ENCODE data around the gene PCDH9.

PCDH9 gene

DNA sequence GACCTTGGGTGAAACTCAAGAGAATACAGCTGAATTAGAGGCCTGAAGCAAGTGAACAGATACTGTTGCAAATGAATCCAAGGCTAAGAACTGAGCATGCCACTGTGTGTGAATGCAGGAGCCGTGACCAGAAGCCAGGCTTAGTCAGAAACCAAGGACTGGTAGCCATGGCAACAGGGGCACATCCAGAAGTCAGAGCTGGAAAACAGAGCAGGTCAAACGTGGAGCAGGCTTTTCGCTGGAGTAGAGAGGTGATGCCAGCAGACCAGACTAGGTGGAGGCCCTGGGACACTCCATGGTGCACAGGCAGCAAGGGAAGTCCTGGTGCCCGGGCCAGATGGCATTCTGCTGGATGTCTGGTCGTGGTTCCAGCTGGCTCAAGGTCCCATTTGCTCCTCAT, 564.1 kb downstream of the PCDH9 start:
- H4K20me1 ChIP-seq (ENCODE audit: insufficient read depth): no peaks in the 10 kb centered on the region
- H3K27me3 ChIP-seq (ENCODE audit: insufficient read depth, low read depth): no peaks in the 10 kb centered on the region
- no peaks in the 10 kb centered on the region for H3K4me1 ChIP-seq (ENCODE audit: low read depth, poor library complexity, severe bottlenecking)
- no peaks in the 10 kb centered on the region for H3K36me3 ChIP-seq (ENCODE audit: insufficient read depth)
- H3K4me2 ChIP-seq: no peak overlapping the region
- no peak for TF ChIP-seq CTCF (conservative IDR thresholded peaks at IDR 0.05; ENCODE audit: low read depth, low read length)
- H3K9ac ChIP-seq: no peak overlapping the region
- H3K4me3 ChIP-seq (IDR thresholded peaks at IDR 0.05; ENCODE audit: insufficient read depth, low read depth, low read length): no peak overlapping the region
- no peak overlapping the region for H2AFZ ChIP-seq (ENCODE audit: low read depth)
- H3K27ac ChIP-seq: no peak overlapping the region
- H3K79me2 ChIP-seq (ENCODE audit: insufficient read depth, low read depth): no peaks in the 10 kb centered on the region

DNA sequence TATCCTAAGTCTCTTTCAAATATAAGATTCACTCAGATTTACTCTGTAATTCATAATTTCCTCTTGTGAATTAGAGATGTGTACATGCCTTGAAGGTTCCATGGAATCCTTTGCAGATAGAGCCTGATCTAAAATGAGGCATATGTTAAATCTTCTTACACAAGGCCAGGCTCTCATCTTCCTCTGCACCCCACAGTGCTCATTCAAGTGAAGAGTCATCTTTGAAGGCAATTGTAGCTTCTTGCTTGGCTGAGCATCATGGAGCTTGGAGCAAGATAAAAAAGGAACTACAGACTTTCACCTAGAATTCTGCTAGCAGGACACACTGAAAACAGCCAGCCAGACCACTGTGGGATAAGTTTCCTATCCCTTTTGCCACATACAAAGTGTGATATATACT, 566.4 kb downstream of the PCDH9 start:
- Histone ChIP-seq H3K27me3 (ENCODE audit: insufficient read depth, low read depth) (no peaks in the 10 kb centered on the region), H3K27ac (no peak overlapping the region), H3K4me1 (ENCODE audit: low read depth, poor library complexity, severe bottlenecking) (no peaks in the 10 kb centered on the region), H3K9ac (no peak overlapping the region), H3K4me3 (IDR thresholded peaks at IDR 0.05; ENCODE audit: insufficient read depth, low read depth, low read length) (no peak overlapping the region), H2AFZ (ENCODE audit: low read depth) (no peak overlapping the region), H3K4me2 (no peak overlapping the region), H3K36me3 (ENCODE audit: insufficient read depth) (no peaks in the 10 kb centered on the region), H3K79me2 (ENCODE audit: insufficient read depth, low read depth) (no peaks in the 10 kb centered on the region), H4K20me1 (ENCODE audit: insufficient read depth) (no peaks in the 10 kb centered on the region)
- no peak for TF ChIP-seq CTCF (conservative IDR thresholded peaks at IDR 0.05; ENCODE audit: low read depth, low read length)

DNA sequence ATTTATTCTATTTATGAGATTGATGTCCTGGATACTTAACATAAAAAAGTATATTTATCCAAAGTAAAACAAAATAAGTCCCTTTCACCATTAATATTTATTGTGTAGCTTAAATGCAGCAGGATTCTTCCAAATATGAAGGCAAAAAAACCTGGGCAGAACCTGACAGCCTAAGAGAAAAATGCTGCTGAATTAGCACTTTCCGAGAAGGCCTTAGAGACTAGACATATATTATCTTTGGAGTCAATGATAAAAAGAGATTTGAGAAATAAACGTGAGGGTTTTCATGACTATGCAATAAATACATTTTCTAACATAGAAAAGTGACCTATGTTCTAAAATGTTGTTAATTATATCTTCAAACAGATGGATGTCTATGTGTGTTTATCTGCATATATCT, 566.9 kb downstream of the PCDH9 start:
- Histone ChIP-seq H3K36me3 (ENCODE audit: insufficient read depth) (no peaks in the 10 kb centered on the region), H3K27me3 (ENCODE audit: insufficient read depth, low read depth) (no peaks in the 10 kb centered on the region), H2AFZ (ENCODE audit: low read depth) (no peak overlapping the region), H3K4me1 (ENCODE audit: low read depth, poor library complexity, severe bottlenecking) (no peaks in the 10 kb centered on the region), H3K27ac (no peak overlapping the region), H3K4me2 (no peak overlapping the region), H3K4me3 (IDR thresholded peaks at IDR 0.05; ENCODE audit: insufficient read depth, low read depth, low read length) (no peak overlapping the region), H3K79me2 (ENCODE audit: insufficient read depth, low read depth) (no peaks in the 10 kb centered on the region), H3K9ac (no peak overlapping the region), H4K20me1 (ENCODE audit: insufficient read depth) (no peaks in the 10 kb centered on the region)
- TF ChIP-seq CTCF (conservative IDR thresholded peaks at IDR 0.05; ENCODE audit: low read depth, low read length): no peak

GRCh38 chr13:66661336-66661735, 568.8 kb downstream of the PCDH9 start:
- no peak overlapping the region for H3K4me3 ChIP-seq (IDR thresholded peaks at IDR 0.05; ENCODE audit: insufficient read depth, low read depth, low read length)
- H3K27me3 ChIP-seq (ENCODE audit: insufficient read depth, low read depth): no peaks in the 10 kb centered on the region
- no peak overlapping the region for H3K4me2 ChIP-seq
- H4K20me1 ChIP-seq (ENCODE audit: insufficient read depth): no peaks in the 10 kb centered on the region
- no peaks in the 10 kb centered on the region for H3K79me2 ChIP-seq (ENCODE audit: insufficient read depth, low read depth)
- H3K36me3 ChIP-seq (ENCODE audit: insufficient read depth): no peaks in the 10 kb centered on the region
- no peak overlapping the region for H3K27ac ChIP-seq
- H3K9ac ChIP-seq: no peak overlapping the region
- H2AFZ ChIP-seq (ENCODE audit: low read depth): no peak overlapping the region
- no peak for TF ChIP-seq CTCF (conservative IDR thresholded peaks at IDR 0.05; ENCODE audit: low read depth, low read length)
- no peaks in the 10 kb centered on the region for H3K4me1 ChIP-seq (ENCODE audit: low read depth, poor library complexity, severe bottlenecking)

GRCh38 chr13:66660468-66660813, 569.7 kb downstream of the PCDH9 start:
- H3K36me3 ChIP-seq (ENCODE audit: insufficient read depth): no peaks in the 10 kb centered on the region
- no peaks in the 10 kb centered on the region for H3K27me3 ChIP-seq (ENCODE audit: insufficient read depth, low read depth)
- no peak for TF ChIP-seq CTCF (conservative IDR thresholded peaks at IDR 0.05; ENCODE audit: low read depth, low read length)
- H3K79me2 ChIP-seq (ENCODE audit: insufficient read depth, low read depth): no peaks in the 10 kb centered on the region
- no peak overlapping the region for H3K9ac ChIP-seq
- no peak overlapping the region for H3K4me3 ChIP-seq (IDR thresholded peaks at IDR 0.05; ENCODE audit: insufficient read depth, low read depth, low read length)
- H4K20me1 ChIP-seq (ENCODE audit: insufficient read depth): no peaks in the 10 kb centered on the region
- H3K4me1 ChIP-seq (ENCODE audit: low read depth, poor library complexity, severe bottlenecking): no peaks in the 10 kb centered on the region
- no peak overlapping the region for H3K27ac ChIP-seq
- no peak overlapping the region for H3K4me2 ChIP-seq
- H2AFZ ChIP-seq (ENCODE audit: low read depth): no peak overlapping the region

Measured in KMS-11 (cell line).